ENCODE measurements around the gene AP5S1.

DNA sequence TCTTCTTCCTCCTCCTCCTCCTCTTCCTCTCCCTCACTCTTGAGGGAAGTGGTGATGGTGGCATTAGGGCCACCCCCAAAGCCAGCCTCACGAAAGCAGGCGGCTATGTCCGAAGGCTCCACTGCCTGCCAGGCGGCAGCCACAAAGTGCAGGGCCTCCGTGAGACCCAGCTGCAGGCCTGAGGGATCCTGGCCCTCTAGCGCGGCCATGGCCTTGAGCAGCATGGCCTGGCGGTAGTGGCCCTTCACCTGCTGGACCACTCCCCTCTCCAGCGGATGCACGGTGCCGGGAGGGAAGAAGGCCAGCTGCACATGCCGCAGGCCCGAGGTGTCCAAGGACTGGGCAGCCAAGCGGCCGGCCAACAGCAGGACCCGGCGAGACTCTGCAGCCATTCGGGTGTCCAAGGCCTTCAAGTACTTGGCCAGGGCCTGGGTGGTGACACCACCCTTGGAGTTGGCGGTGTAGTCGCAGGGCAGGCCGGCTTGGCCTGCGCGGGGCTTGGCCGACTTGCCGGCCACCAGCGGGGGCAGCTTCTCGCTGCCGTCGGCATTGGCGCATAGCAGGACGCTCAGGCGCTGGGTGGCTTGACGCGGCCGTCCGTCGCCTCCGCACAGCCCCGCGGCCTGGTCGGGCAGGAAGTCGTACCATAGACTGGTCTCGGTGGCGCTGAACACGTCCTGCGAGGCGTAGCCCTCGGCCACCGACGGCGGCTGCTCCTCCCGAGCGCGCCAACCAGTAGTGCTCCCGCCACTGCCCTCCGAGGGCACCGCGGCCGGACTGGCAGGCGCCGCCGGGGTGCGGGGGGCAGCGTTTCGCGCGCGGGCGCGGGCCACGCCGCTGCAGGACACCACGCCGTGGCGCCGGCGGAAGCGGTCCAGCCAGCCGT is 34.9 kb upstream of the AP5S1 start:
- TF ChIP-seq EZH2 (IDR thresholded peaks at IDR 0.05; ENCODE audit: borderline replicate concordance, low read length) = no peak
- TF ChIP-seq CTCF (conservative IDR thresholded peaks at IDR 0.05 in 1 of 2, IDR thresholded peaks at IDR 0.05 in 1 of 2; ENCODE audit: extremely low read depth in 1 of 2, insufficient read depth in 1 of 2, low read depth in 1 of 2, low read length in 2 of 2) = no peak
